GDM1 (cell line): ENCODE measurements around the gene MAP6.

Experiments
- DNase-seq: peaks from one replicate; lab custom pipeline; 2025; lab: John Stamatoyannopoulos, UW

The MAP6 gene

GRCh38 chr11:75631086-75631730 is 37.6 kb downstream of the MAP6 start:
- DNase-seq = no peak

GRCh38 chr11:75627906-75628668 is 40.8 kb downstream of the MAP6 start:
- DNase-seq = no peak

GRCh38 chr11:75626889-75627529 is 41.8 kb downstream of the MAP6 start:
- no peak for DNase-seq

- no peak for DNase-seq
These were observed 42.6 kb downstream of the MAP6 start for GRCh38 chr11:75625991-75626888.

GRCh38 chr11:75625021-75625420 is 43.8 kb downstream of the MAP6 start:
- DNase-seq = no peak

GRCh38 chr11:75616281-75616680 is 52.6 kb downstream of the MAP6 start:
- DNase-seq = no peak

- no peak for DNase-seq
These were observed 53.1 kb downstream of the MAP6 start for GRCh38 chr11:75615751-75616150.

GRCh38 chr11:75611823-75612222 is 57.0 kb downstream of the MAP6 start:
- no peak for DNase-seq

GRCh38 chr11:75606099-75606498 is 62.7 kb downstream of the MAP6 start:
- DNase-seq = no peak

- DNase-seq = no peak
These were observed 64.8 kb downstream of the MAP6 start for GRCh38 chr11:75603791-75604736.

GRCh38 chr11:75602951-75603350 is 65.9 kb downstream of the MAP6 start:
- no peak for DNase-seq

GRCh38 chr11:75601494-75601893 is 67.3 kb downstream of the MAP6 start:
- no peak for DNase-seq

- DNase-seq = no peak
These were observed 68.5 kb downstream of the MAP6 start for GRCh38 chr11:75600356-75600755.

- no peak for DNase-seq
These were observed 69.9 kb downstream of the MAP6 start for GRCh38 chr11:75598900-75599299.

- no peak for DNase-seq
These were observed 70.6 kb downstream of the MAP6 start for GRCh38 chr11:75598264-75598663.

- no peak for DNase-seq
These were observed 71.2 kb downstream of the MAP6 start for GRCh38 chr11:75597636-75598035.

- DNase-seq = no peak
These were observed 71.9 kb downstream of the MAP6 start for GRCh38 chr11:75596914-75597313.

- no peak for DNase-seq
These were observed 73.4 kb downstream of the MAP6 start for GRCh38 chr11:75595429-75595828.

GRCh38 chr11:75594211-75594610 is 74.6 kb downstream of the MAP6 start:
- no peak for DNase-seq

GRCh38 chr11:75593286-75593915 is 75.4 kb downstream of the MAP6 start:
- DNase-seq = no peak

- no peak for DNase-seq
These were observed 76.1 kb downstream of the MAP6 start for GRCh38 chr11:75592715-75593114.
